Activated CD4-positive, alpha-beta memory T cell treated with anti-CD3 and anti-CD28 coated beads, Interleukin-2, amount 10 ng/mL, durations not matched to agents 7 days and 5 days (primary cell): ENCODE results near the gene NHERF1. TPM values are rescaled to one million over a fixed set of nuclear protein-coding genes. Genes with fewer than 3 reads are reported as not detected.

Experiments used
- CTCF ChIA-PET: fragments of 350-600 bp; sonication (Branson Sonifier 250); formaldehyde crosslinking; loops from one replicate; lab custom pipeline; 2021; ENCODE audit warnings: antibody characterized with exemption, inconsistent platforms; lab: Charles Lee
- POLR2A ChIA-PET: fragments of 350-600 bp; sonication (Branson Sonifier 250); formaldehyde crosslinking; loops from one replicate; lab custom pipeline; 2021; ENCODE audit warnings: antibody characterized with exemption; lab: Charles Lee
- DNase-seq: peaks from one replicate; pipeline ENCODE4 v3.0.0-alpha.2; 2020
- H3K27ac Mint-ChIP-seq: one replicate; pipeline ENCODE4 v1.8.0; 2021; ENCODE audit warnings: mild to moderate bottlenecking, mixed read lengths
- H3K27me3 Mint-ChIP-seq: one replicate; pipeline ENCODE4 v1.8.0; 2021; ENCODE audit warnings: mixed read lengths
- H3K36me3 Mint-ChIP-seq: one replicate; pipeline ENCODE4 v1.8.0; 2021; ENCODE audit warnings: low read depth, mixed read lengths
- H3K4me1 Mint-ChIP-seq: one replicate; pipeline ENCODE4 v1.8.0; 2021; ENCODE audit warnings: mixed read lengths
- H3K4me3 Mint-ChIP-seq: one replicate; pipeline ENCODE4 v1.8.0; 2021; ENCODE audit warnings: mild to moderate bottlenecking, mixed read lengths
- H3K9me3 Mint-ChIP-seq: one replicate; pipeline ENCODE4 v1.8.0; 2021; ENCODE audit warnings: mixed read lengths
- total RNA-seq, 2 experiments: library from RNA; stranded (reverse); gene quantifications; one replicate each; pipeline ENCODE4 v1.2.3, GENCODE V29; 2021

NHERF1 gene
- total RNA-seq, 2 experiments from 2014 or later = 320 to 328 TPM

DNA sequence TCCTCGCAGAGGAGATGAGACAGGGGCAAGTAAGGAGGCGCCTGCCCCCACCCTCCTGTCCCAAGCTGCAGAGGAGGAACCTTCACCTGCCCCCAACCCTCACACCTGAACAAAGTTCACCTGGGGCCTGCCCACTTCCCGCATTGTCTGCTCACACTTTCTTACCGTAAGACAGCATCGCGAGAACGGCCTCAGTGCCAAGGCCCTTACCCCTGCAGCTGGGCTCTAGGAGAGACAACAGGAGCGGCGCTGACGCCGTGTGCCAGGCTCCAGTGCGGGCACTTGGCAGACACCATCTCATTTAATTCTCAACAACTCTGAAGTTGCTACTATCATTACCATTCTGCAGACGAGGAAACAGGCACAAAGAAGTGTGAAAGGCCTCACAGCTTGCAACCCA is 23.6 kb downstream of the NHERF1 start:
- peaks cover 48% of the 10 kb centered on the region for H3K4me1 Mint-ChIP-seq
- H3K36me3 Mint-ChIP-seq = peaks cover 65% of the 10 kb centered on the region
- no peak overlapping the region for H3K27ac Mint-ChIP-seq
- H3K27me3 Mint-ChIP-seq = no peaks in the 10 kb centered on the region
- ChIA-PET POLR2A (interaction anchor here (1.7 to 8.9 kb wide), 3 partner anchors 9 to 21 kb away, joined by 4 to 60 read pairs (median 8); no protein-coding TSS in a partner anchor), CTCF (interaction anchor here (3.6 to 10.6 kb wide), 2 partner anchors 14 to 114 kb away, joined by 28 to 78 read pairs; no protein-coding TSS in a partner anchor)
- no peaks in the 10 kb centered on the region for H3K9me3 Mint-ChIP-seq
- no peak for DNase-seq
- H3K4me3 Mint-ChIP-seq = no peak overlapping the region

DNA sequence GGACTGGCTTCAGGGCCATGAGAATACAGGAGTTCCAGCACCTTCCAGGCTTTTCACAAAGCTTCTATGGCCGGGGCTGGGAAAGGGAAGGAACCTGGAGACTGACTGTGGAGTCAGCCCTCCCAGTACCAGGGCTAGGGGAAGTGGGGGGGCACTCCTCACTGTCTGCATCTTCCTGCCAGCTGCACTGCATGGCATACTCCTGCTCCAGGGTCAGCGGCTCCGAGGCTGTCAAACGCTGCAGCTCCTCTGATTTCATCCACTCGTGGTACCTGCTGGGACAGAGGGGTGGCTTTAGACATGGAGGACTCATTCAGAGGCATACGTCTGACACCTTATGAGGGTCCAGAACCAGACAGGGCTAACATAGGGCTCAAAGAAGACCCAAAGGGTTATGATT is 25.0 kb downstream of the NHERF1 start:
- H3K4me1 Mint-ChIP-seq = peaks cover 55% of the 10 kb centered on the region

DNA sequence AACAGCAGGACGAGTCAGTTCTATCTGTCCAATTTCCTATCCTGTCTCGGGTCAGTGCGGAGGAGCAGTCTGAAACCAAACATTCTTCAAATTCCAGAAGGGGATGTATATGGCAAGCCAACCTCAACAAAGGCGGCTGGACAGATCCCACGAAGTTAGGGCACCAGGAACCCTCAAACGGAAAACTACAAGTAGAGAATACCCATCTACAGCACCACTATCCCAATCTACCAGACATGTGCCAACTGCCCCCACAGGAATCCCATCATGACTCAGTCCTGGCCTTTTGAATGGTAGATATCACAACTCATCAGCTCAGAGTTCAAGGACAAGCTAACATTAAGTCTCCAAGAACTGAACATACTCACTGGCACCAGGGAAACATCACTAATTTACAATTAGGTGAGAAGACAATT is 25.5 kb downstream of the NHERF1 start:
- DNase-seq = no peak
- Mint-ChIP-seq H3K36me3 (peaks cover 63% of the 10 kb centered on the region), H3K4me1 (peaks cover 55% of the 10 kb centered on the region), H3K27me3 (no peaks in the 10 kb centered on the region), H3K9me3 (no peaks in the 10 kb centered on the region), H3K27ac (peak overlapping the region; percentile 49), H3K4me3 (peak overlapping the region; percentile 50)
- CTCF ChIA-PET = interaction anchor here (0.7 to 10.6 kb wide), 13 partner anchors 9 to 116 kb away, joined by 3 to 78 read pairs (median 4); partner anchors contain the start of genes FDXR and RAB37
- POLR2A ChIA-PET = interaction anchor here (1.7 to 8.9 kb wide), 5 partner anchors 15 to 36 kb away, joined by 5 to 60 read pairs (median 15); partner anchors contain the start of gene RAB37

More for the DNA sequence above, 25.0 kb downstream of the NHERF1 start:
- Mint-ChIP-seq H3K4me3 (no peak overlapping the region), H3K9me3 (no peaks in the 10 kb centered on the region), H3K36me3 (peaks cover 66% of the 10 kb centered on the region), H3K27ac (peak overlapping the region; percentile 49), H3K27me3 (no peaks in the 10 kb centered on the region)
- CTCF ChIA-PET = interaction anchor here (0.7 to 10.6 kb wide), 8 partner anchors 9 to 116 kb away, joined by 3 to 78 read pairs (median 6); partner anchors contain the start of genes FDXR and RAB37
- no peak for DNase-seq
- POLR2A ChIA-PET = interaction anchor here (1.7 to 8.9 kb wide), 5 partner anchors 15 to 36 kb away, joined by 5 to 60 read pairs (median 15); partner anchors contain the start of gene RAB37

DNA sequence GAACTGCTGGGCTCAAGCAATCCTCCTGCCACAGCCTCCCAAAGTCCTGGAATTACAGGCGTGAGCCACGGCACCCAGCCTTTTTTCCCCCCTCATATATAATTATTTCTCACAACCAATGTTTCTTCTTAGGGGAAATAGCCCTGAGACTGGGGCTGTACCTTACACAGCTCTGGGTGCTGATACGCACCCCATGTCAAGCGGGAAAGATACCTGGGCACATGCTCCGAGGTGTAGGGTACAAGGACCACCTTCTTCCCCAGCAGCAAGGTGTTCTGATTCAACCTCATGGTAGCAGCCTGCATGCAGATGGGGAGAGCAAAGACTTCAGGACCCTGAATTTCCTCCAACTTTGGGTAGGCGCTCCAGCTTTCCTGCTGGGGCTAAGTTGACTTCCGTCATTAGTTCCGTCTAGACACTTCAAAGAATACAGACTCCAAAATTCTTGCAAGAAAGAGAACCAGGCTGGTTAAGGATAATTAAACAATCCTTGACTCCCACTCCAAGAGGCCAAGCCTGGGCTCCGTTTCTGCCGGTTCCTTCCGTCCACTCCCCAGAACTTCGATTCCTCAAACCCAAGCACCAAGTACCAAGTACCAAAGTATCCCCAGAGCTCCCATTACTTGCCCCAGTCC is 27.1 kb downstream of the NHERF1 start:
- no peaks in the 10 kb centered on the region for H3K27me3 Mint-ChIP-seq
- peaks cover 58% of the 10 kb centered on the region for H3K36me3 Mint-ChIP-seq
- H3K4me1 Mint-ChIP-seq = peaks cover 64% of the 10 kb centered on the region
- DNase-seq = no peak
- CTCF ChIA-PET = interaction anchor here (1.1 to 10.6 kb wide), 11 partner anchors 15 to 118 kb away, joined by 3 to 78 read pairs (median 9); partner anchors contain the start of gene RAB37
- H3K9me3 Mint-ChIP-seq = no peaks in the 10 kb centered on the region
- peak overlapping the region; percentile 85 for H3K27ac Mint-ChIP-seq
- POLR2A ChIA-PET = interaction anchor here (0.9 to 8.9 kb wide), 11 partner anchors 8 to 97 kb away, joined by 3 to 60 read pairs (median 15); partner anchors contain the start of genes FDXR and RAB37
- peak overlapping the region; percentile 99 for H3K4me3 Mint-ChIP-seq

DNA sequence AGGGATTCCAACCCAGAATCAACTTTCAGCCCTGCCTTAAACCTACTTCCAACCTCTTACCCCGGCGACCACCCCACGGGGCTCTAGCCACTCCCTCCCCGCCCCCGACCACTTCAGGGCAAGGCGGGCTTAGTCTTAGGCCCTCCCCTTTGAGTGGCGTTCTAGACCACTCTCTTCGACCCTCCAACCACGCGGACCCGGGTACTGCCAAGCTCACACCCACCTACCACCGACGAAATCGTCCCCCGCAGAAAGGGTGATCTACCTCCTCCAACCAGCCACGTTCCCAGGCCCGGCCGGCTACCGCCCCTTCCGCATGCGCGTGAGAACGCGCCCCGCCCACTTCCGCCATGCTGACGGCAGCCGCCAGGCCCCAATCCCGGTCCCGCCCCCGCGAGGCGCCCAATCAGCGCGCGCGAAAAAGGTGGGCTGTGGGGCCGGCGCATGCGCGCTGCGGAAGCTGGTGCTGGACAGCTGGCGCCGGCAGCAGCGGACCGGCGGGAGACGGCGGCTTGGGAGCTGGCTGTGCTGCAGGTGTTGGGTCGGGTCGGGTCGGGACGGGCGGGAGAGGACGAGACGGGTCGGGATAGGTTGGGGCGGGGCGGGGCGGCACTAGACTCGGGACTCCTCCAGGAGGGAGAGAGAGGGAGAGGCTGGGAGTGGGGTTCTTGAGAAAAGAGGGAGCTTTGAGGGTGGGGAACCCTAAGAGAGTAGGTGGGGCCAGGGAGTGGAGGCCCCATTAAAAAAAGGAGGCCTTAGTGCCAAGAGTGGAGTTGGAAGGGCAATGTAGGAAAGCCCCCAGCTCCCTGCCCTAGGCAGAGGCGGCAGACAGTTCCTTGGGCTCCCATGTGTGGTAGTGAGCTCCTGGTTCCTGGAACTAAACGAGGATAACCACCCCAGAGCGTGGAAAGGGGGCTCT is 27.9 kb downstream of the NHERF1 start, which contains the start of gene NAT9:
Gene NAT9 (minus strand): TSS at position 302 of the 919 bp plus-strand sequence. CDS start 647 bp downstream, outside the sequence.
- peak within 1 kb of the TSS; percentile 85 for H3K27ac Mint-ChIP-seq
- peaks cover 60% of the 10 kb centered on the region for H3K36me3 Mint-ChIP-seq
- ChIA-PET POLR2A (interaction anchor here (0.9 to 8.9 kb wide), 11 partner anchors 8 to 97 kb away, joined by 3 to 60 read pairs (median 15); partner anchors contain the start of genes FDXR and RAB37), CTCF (interaction anchor here (0.7 to 10.6 kb wide), 14 partner anchors 15 to 495 kb away, joined by 3 to 78 read pairs (median 4); partner anchors contain the start of genes MIF4GD and RAB37)
- peak; percentile 99 for DNase-seq
- no peaks in the 10 kb centered on the region for H3K9me3 Mint-ChIP-seq
- peaks cover 68% of the 10 kb centered on the region for H3K4me1 Mint-ChIP-seq
- H3K27me3 Mint-ChIP-seq = no peaks in the 10 kb centered on the region
- H3K4me3 Mint-ChIP-seq = peak within 1 kb of the TSS; percentile 99

DNA sequence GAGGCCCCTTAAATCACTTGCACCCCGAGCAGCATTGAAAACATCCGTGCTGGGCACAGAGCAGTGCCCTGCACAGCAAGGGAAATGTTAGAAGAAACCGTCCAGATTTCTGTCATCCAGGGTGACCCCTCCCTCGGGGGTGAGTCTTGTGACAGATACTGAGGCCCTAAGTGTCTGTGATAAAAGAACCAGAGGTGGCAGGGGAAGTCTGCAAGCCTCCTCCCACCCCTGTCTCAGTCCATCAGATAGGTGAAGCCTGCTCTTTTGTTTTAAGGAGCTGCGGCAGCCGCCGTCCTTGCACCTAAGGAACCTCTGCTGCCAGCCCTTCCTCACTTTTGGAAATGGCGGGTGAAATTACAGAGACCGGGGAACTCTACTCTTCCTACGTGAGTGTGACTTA is 28.6 kb downstream of the NHERF1 start:
- DNase-seq = no peak
- Mint-ChIP-seq H3K4me1 (peaks cover 75% of the 10 kb centered on the region), H3K4me3 (peak overlapping the region; percentile 99), H3K36me3 (peaks cover 59% of the 10 kb centered on the region), H3K27ac (peak overlapping the region; percentile 61), H3K27me3 (no peaks in the 10 kb centered on the region), H3K9me3 (no peaks in the 10 kb centered on the region)
- CTCF ChIA-PET = interaction anchor here (0.7 to 10.6 kb wide), 12 partner anchors 14 to 494 kb away, joined by 3 to 78 read pairs (median 4); partner anchors contain the start of genes MIF4GD and RAB37
- POLR2A ChIA-PET = interaction anchor here (1.9 to 8.9 kb wide), 8 partner anchors 7 to 96 kb away, joined by 6 to 60 read pairs (median 16); partner anchors contain the start of genes FDXR and RAB37

DNA sequence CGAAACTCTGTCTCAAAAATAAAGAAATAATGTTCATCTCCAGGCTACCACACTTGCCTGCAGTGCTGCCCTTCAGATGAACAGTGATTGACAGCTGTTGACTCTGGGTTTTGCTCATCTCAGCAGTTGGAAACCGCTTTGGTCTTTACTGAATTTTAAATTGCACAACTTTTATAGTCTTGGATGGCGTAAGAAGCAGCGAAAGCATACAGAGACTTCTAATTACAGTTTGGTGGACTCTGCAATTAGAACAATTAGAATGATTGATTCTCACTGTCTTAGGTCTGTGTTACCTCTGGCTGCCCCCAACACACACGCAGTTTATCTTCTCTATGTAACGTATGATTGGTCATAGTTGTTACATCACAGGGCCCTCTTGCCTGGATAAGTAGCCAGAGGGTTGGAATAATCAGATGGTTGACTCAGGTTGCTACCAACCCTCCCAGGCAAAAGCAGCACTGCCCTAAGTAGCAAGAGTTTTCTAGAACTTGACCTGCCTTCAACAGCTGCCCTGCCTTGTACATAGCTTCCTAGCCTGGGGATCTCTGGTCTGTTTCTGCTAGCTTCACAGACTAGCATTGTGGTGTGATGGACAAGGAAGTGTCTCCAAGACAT is 29.6 kb downstream of the NHERF1 start:
- Mint-ChIP-seq H3K27me3 (no peaks in the 10 kb centered on the region), H3K36me3 (peaks cover 55% of the 10 kb centered on the region), H3K27ac (peak overlapping the region; percentile 99), H3K4me1 (peaks cover 80% of the 10 kb centered on the region), H3K9me3 (no peaks in the 10 kb centered on the region), H3K4me3 (peak overlapping the region; percentile 56)
- ChIA-PET POLR2A (interaction anchor here (2.3 to 5.1 kb wide), 7 partner anchors 19 to 95 kb away, joined by 12 to 68 read pairs (median 18); partner anchors contain the start of genes FDXR, NHERF1 and RAB37), CTCF (interaction anchor here (2.6 to 10.6 kb wide), 5 partner anchors 13 to 120 kb away, joined by 29 to 78 read pairs (median 32); partner anchors contain the start of genes NHERF1 and RAB37)
- DNase-seq = no peak

- Mint-ChIP-seq H3K27ac (peak overlapping the region; percentile 99), H3K9me3 (no peaks in the 10 kb centered on the region), H3K4me3 (peak overlapping the region; percentile 36), H3K27me3 (no peaks in the 10 kb centered on the region), H3K4me1 (peaks cover 79% of the 10 kb centered on the region), H3K36me3 (peaks cover 52% of the 10 kb centered on the region)
- DNase-seq = no peak
- ChIA-PET CTCF (interaction anchor here (0.7 to 10.6 kb wide), 11 partner anchors 8 to 179 kb away, joined by 3 to 78 read pairs (median 10); partner anchors contain the start of genes NHERF1 and RAB37), POLR2A (interaction anchor here (0.7 to 3.3 kb wide), 10 partner anchors 8 to 138 kb away, joined by 3 to 68 read pairs (median 14); partner anchors contain the start of genes FDXR, NHERF1 and RAB37)
Observed at GRCh38 chr17:74778960-74779359, 30.5 kb downstream of the NHERF1 start.

DNA sequence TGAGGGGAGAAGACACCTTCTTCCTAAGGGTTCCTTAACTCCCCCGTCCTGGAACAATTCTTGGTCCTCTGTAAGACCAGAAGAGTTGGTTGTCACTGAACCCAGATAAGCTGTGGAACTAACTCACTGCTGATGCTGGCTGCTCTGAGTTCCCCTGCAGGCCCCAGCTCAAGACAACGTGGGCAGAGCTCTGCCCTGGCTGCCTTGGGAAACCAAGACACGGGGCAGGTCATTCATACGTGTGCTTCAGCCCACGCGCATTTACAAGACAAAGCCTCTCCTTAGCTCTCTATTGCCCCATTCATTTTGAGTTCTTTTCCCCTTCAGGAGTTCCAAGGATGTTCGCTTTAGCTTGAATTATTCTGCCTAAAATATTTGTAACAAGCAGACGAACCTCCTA is 31.1 kb downstream of the NHERF1 start:
- H3K36me3 Mint-ChIP-seq = peaks cover 54% of the 10 kb centered on the region
- peaks cover 82% of the 10 kb centered on the region for H3K4me1 Mint-ChIP-seq
- H3K4me3 Mint-ChIP-seq = peak overlapping the region; percentile 65
- peak overlapping the region; percentile 99 for H3K27ac Mint-ChIP-seq
- no peaks in the 10 kb centered on the region for H3K9me3 Mint-ChIP-seq
- POLR2A ChIA-PET = interaction anchor here (1.0 to 3.3 kb wide), 12 partner anchors 9 to 122 kb away, joined by 3 to 68 read pairs (median 12); partner anchors contain the start of genes FDXR, NHERF1 and RAB37
- CTCF ChIA-PET = interaction anchor here (0.7 to 4.8 kb wide), 13 partner anchors 9 to 179 kb away, joined by 3 to 32 read pairs (median 9); partner anchors contain the start of genes NHERF1 and RAB37
- DNase-seq = no peak
- H3K27me3 Mint-ChIP-seq = no peaks in the 10 kb centered on the region

GRCh38 chr17:74779948-74780400 is 31.5 kb downstream of the NHERF1 start:
- Mint-ChIP-seq H3K36me3 (peaks cover 57% of the 10 kb centered on the region), H3K4me1 (peaks cover 87% of the 10 kb centered on the region), H3K4me3 (peak overlapping the region; percentile 65), H3K27ac (peak overlapping the region; percentile 99), H3K27me3 (no peaks in the 10 kb centered on the region), H3K9me3 (no peaks in the 10 kb centered on the region)
- ChIA-PET POLR2A (interaction anchor here (1.0 to 3.3 kb wide), 12 partner anchors 9 to 122 kb away, joined by 3 to 68 read pairs (median 12); partner anchors contain the start of genes FDXR, NHERF1 and RAB37), CTCF (interaction anchor here (0.7 to 4.8 kb wide), 14 partner anchors 9 to 178 kb away, joined by 3 to 32 read pairs (median 9); partner anchors contain the start of genes NHERF1 and RAB37)
- peak; percentile 88 for DNase-seq
